ACC112 (cell line): Measurements from ENCODE around the gene PROSER2.

Source experiments
- H2AFZ ChIP-seq: fragments of 200-600 bp; sonication (generic); one replicate; pipeline ENCODE4 v1.6.0; 2017; ENCODE audit warnings: antibody characterized with exemption, low read length; ENCODE audit not compliant: unreplicated experiment
- H3K27ac ChIP-seq: fragments of 200-600 bp; sonication (generic); 2 replicates; pipeline ENCODE4 v1.5.1; 2014; ENCODE audit warnings: low read depth, mild to moderate bottlenecking, antibody characterized with exemption, low read length, moderate library complexity
- H3K27me3 ChIP-seq: fragments of 200-600 bp; sonication (generic); 2 replicates; pipeline ENCODE4 v1.6.1; 2014; ENCODE audit warnings: mild to moderate bottlenecking, antibody characterized with exemption, low read length, moderate library complexity, mixed read lengths; ENCODE audit not compliant: insufficient read depth
- H3K36me3 ChIP-seq: fragments of 200-600 bp; sonication (generic); 2 replicates; pipeline ENCODE4 v1.6.1; 2016; ENCODE audit warnings: mild to moderate bottlenecking, antibody characterized with exemption, low read length, moderate library complexity, mixed read lengths; ENCODE audit not compliant: insufficient read depth
- H3K4me1 ChIP-seq: fragments of 200-600 bp; sonication (generic); one replicate; pipeline ENCODE4 v1.6.1; 2016; ENCODE audit warnings: low read length, mixed read lengths; ENCODE audit not compliant: insufficient read depth, unreplicated experiment, control insufficient read depth
- H3K4me3 ChIP-seq: fragments of 200-600 bp; sonication (generic); 2 replicates; pipeline ENCODE4 v1.5.1; 2014; ENCODE audit warnings: mild to moderate bottlenecking, low read depth, low read length
- H3K79me2 ChIP-seq: fragments of 200-600 bp; sonication (generic); one replicate; pipeline ENCODE4 v1.6.0; 2016; ENCODE audit warnings: low read length; ENCODE audit not compliant: control insufficient read depth, unreplicated experiment, insufficient read depth

PROSER2 gene

DNA sequence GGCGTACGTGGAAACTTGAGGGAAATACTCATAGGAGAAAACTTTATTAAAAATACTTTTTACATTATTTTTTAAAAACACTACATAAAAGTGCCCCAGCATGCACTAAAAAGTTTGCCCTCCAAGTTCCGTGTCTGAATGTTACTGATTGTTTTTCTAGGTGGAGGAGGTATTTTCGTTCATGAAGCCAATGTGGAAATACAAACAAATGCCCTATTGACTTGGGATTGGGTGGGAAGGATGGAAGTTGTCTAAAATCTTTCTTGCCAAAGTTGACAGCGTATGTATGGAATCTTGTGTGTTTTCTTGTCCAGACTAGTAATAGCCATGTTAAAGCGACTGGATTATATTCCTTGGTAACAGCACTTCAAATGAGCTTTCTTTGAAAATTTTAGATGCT, 1.2 kb downstream of the PROSER2 start:
- Histone ChIP-seq H3K4me3 (peak overlapping the region; percentile 86), H3K79me2 (no peaks in the 10 kb centered on the region), H2AFZ (peak overlapping the region; percentile 90), H3K27me3 (peaks cover 7% of the 10 kb centered on the region), H3K4me1 (peaks cover 10% of the 10 kb centered on the region), H3K36me3 (no peaks in the 10 kb centered on the region), H3K27ac (no peak overlapping the region)

DNA sequence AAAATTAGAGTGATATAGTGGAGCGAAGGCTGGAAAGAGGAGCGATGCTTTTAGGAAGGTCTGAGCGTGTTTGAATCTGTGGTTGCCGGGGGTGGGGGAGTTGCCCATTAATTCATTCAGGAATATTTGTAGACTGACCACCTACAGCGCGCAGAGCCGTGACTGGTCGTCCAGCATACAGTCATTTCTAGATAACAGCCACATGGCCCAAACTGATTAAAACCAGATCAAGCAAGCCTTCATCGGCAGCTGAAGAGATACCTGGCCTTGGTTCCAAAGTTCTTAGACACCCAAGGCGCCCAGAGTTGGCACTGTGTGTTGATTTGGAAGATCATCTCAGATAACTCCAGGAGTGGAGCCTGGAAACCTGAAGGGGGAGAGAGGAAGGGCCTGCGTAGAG, 1.7 kb downstream of the PROSER2 start:
- peaks cover 10% of the 10 kb centered on the region for H3K4me1 ChIP-seq
- H3K27ac ChIP-seq = no peak overlapping the region
- H3K4me3 ChIP-seq = peak overlapping the region; percentile 86
- no peaks in the 10 kb centered on the region for H3K36me3 ChIP-seq
- H3K79me2 ChIP-seq = no peaks in the 10 kb centered on the region
- no peak overlapping the region for H2AFZ ChIP-seq
- H3K27me3 ChIP-seq = peaks cover 7% of the 10 kb centered on the region

DNA sequence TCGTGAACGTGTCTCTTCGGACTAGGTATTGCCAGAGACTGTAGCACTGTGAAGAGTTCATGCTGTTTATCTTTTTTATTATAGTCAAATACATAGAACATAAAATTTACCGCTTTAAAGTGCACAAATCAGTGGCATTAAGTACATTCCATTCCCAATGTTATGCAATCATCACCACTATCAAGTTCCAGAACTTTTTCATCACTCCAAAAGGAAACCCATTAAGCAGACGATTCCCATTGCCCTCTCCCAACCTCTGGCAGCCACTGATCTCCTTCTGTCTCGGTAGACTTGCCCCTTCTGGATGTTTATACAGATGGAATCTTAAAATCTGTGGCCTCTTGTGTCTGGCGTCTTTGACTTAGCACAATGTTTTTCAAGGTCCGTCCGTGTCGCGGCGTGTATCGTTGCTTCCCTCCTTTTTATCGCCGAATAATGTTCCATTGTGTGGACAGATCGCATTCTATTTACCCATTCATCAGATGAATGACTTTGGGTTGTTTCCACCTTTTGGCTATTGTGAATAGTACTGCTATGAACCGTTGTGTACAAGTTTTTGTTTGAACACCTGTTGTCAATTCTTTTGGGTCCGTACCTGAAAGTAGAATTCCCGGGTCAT, 2.7 kb downstream of the PROSER2 start:
- H3K79me2 ChIP-seq = no peaks in the 10 kb centered on the region
- H3K36me3 ChIP-seq = no peaks in the 10 kb centered on the region
- H3K4me3 ChIP-seq = no peak overlapping the region

DNA sequence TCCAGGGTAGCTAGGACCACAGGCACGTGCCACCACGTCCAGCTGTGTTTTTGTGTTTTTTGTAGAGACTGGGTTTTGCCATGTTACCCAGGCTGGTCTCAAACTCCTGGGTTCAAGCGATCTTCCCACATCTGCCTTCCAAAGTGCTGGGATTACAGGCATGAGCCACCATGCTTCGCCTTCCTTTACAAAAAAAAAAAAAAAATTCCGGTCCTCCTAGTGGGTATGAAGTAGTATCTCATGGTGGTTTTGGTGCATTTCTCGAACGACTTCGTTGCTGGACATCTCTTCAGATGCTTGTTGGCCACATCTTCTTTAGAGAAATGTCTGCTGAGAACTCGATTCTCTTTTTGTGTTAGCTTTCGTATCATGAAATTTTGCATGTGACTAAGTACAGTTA, 3.9 kb downstream of the PROSER2 start:
- H3K4me3 ChIP-seq = no peak overlapping the region
- no peaks in the 10 kb centered on the region for H3K36me3 ChIP-seq
- H3K27ac ChIP-seq = no peak overlapping the region
- H3K79me2 ChIP-seq = no peaks in the 10 kb centered on the region
- H3K27me3 ChIP-seq = peaks cover 7% of the 10 kb centered on the region
- peaks cover 10% of the 10 kb centered on the region for H3K4me1 ChIP-seq
- no peak overlapping the region for H2AFZ ChIP-seq

More for the DNA sequence above, 2.7 kb downstream of the PROSER2 start:
- Histone ChIP-seq H3K27ac (no peak overlapping the region), H2AFZ (no peak overlapping the region), H3K27me3 (peaks cover 7% of the 10 kb centered on the region), H3K4me1 (peaks cover 10% of the 10 kb centered on the region)

DNA sequence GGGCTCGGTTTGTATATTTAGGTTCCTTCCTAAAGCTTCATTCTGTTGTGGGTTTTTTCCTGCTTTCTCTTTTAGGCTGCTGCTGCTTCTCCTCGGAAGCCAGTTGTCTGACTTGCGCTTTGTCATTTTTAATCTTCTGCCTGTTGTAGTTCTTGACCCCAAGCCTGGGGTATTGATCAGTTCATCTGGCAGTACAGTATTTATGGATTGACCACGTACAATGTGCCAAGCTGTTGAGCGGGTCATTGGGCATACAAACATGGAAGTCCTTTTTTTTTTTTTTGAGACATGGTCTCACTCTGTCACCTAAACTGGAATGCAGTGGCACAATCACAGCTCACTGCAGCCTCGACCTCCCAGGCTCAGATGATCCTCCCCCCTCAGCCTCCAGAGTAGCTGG, 4.3 kb downstream of the PROSER2 start:
- Histone ChIP-seq H3K4me1 (peaks cover 10% of the 10 kb centered on the region), H2AFZ (no peak overlapping the region), H3K27ac (no peak overlapping the region), H3K27me3 (peaks cover 7% of the 10 kb centered on the region), H3K36me3 (no peaks in the 10 kb centered on the region), H3K4me3 (no peak overlapping the region), H3K79me2 (no peaks in the 10 kb centered on the region)

DNA sequence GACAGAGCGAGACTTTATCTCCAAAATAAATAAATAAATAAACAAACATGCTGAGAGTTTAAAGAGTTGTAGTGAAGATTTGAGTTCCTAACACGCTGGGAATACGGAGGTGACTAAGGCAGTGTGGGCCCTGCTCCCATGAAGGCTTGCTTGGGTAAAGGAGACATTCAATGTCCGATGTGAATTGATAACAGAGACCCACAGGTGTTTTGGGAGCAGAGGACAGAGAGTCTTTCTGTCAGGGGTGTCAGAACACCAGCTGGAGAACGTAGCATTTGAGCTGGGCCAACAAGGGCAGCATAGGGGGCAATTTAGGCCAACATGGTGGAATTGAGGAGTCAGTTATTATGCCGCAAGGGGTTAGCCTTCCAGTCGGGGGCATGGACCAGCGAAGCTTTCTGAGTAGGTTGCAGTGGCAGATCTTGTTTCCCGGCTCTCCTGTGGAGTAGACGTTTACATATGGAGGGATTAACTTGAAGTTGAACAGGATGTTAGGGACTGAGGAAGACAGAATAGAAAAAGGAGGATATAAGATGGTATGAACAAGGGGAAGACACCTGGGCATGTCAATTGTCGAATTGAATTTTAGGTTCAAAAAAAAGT, 5.6 kb downstream of the PROSER2 start:
- Histone ChIP-seq H3K27me3 (peaks cover 3% of the 10 kb centered on the region), H3K79me2 (no peaks in the 10 kb centered on the region), H2AFZ (no peak overlapping the region), H3K4me1 (peaks cover 10% of the 10 kb centered on the region), H3K36me3 (no peaks in the 10 kb centered on the region), H3K4me3 (no peak overlapping the region), H3K27ac (no peak overlapping the region)

DNA sequence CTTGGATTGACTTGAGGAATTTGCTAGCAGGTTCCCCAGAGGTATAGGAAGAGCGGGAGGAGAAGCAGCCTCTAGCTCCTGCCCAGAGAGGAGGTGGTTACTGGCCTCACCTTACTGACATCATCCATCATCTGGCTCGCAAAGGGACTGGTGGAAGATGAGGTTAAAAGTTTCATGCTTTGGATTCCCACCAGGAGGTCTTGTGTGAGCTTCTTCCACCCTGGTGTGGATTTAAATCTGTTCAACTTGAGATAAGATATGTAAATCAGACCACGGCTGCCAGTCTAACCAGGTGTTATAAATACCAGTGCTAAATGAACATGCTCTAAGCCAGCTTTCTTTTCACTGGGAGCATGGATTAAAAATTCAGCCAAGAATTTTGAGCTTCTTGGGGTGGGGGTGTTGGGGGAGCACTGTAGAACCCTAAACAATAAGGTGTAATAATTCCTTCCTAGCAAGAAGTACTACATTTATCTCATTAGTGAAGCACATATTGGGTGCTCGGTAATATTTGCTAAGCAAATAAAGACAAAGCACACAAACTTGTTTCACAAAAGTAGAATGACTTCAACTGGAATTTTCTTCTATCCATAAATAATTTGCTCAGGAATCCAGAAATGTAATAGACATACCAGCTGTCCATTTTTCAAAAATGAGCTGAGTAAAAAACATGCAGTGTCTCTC, 7.8 kb downstream of the PROSER2 start:
- Histone ChIP-seq H3K27ac (no peak overlapping the region), H2AFZ (peak overlapping the region; percentile 5)

DNA sequence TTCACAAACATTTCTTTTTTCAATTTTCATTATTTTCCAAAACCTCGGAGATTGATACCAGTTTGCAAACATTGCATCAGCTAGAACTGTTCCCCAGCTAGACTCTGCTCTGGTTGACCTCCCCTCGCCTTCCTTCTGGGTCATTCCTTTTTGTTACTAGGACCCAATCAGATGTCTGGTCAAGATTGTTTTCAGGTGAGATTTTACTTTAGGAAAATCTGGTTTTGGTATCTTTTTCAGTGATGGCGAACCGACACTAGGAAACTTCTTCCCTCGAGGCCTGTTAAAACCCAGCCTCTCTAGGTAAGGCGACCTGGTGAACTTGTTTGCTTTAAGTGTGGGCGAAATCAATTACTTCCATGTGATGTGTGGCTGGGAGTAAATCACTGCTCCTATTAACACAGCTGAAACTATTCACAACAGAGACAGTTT, 8.4 kb downstream of the PROSER2 start:
- Histone ChIP-seq H2AFZ (peak overlapping the region; percentile 5), H3K27me3 (no peaks in the 10 kb centered on the region), H3K79me2 (no peaks in the 10 kb centered on the region), H3K36me3 (no peaks in the 10 kb centered on the region), H3K27ac (no peak overlapping the region), H3K4me3 (no peak overlapping the region), H3K4me1 (no peaks in the 10 kb centered on the region)

More for the DNA sequence above, 7.8 kb downstream of the PROSER2 start:
- H3K79me2 ChIP-seq = no peaks in the 10 kb centered on the region
- H3K4me3 ChIP-seq = no peak overlapping the region
- no peaks in the 10 kb centered on the region for H3K36me3 ChIP-seq
- no peaks in the 10 kb centered on the region for H3K4me1 ChIP-seq
- no peaks in the 10 kb centered on the region for H3K27me3 ChIP-seq

DNA sequence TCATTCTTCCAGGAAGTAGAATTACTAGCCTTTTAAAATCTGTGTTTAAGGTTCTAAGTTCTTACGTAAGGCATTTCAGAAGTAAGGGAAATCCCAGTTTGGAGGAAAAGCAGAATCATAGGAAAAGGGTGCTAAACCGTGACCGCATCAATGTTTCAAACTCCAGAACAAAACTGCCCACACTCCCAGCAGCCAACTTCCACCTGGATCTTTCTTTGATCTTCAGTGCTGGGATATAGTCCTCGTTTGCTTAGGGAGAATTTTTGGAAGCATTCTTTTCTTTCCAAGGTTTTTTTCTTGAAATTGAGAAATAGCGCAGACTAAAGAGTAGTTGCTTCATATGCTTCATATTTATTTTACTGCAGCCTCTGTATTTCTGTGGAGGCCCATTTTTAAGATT, 8.9 kb downstream of the PROSER2 start:
- H3K27me3 ChIP-seq = no peaks in the 10 kb centered on the region
- H3K36me3 ChIP-seq = no peaks in the 10 kb centered on the region
- H3K79me2 ChIP-seq = no peaks in the 10 kb centered on the region
- no peak overlapping the region for H2AFZ ChIP-seq
- no peak overlapping the region for H3K27ac ChIP-seq
- H3K4me3 ChIP-seq = no peak overlapping the region
- H3K4me1 ChIP-seq = no peaks in the 10 kb centered on the region

DNA sequence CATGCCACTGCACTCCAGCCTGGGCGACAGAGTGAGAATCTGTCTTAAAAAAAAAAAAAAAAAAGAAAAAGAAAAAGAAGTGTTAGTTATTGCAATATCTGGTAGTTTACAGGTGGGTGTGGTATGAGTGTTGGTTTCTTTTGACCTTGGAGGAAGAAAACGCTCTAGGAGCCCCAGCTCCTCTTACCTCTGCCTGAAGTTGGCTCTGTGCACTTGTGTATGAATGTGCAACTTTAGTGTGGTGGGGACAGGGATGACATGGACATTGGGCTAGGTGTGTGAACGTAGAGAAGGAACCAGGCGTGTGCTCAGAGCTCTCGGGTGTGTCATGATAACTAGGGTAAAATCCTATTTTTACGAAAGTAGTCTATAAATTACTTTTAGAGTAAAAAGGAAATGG, 11.9 kb downstream of the PROSER2 start:
- Histone ChIP-seq H3K27me3 (no peaks in the 10 kb centered on the region), H3K4me1 (no peaks in the 10 kb centered on the region), H3K79me2 (no peaks in the 10 kb centered on the region), H3K36me3 (no peaks in the 10 kb centered on the region), H3K4me3 (no peak overlapping the region), H3K27ac (no peak overlapping the region), H2AFZ (no peak overlapping the region)

DNA sequence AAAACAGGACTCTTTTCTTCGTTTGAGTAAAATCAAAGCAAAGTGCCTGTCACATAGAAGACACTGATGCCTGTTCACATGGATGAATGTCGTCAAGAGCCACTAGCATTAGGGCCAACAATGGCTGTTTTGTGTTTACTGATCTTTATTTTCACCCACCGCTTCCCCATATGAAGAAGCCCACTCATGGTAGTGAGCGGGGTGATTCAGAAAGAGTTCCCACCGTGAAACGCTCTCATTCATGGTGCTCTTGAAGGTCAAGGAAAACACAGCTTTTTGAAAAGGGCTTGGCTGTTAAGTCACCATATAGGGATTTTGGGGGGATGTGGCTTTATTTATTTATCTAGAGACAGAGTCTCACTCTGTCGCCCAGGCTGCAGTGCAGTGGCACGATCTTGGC, 12.5 kb downstream of the PROSER2 start:
- Histone ChIP-seq H2AFZ (no peak overlapping the region), H3K4me1 (no peaks in the 10 kb centered on the region), H3K27me3 (no peaks in the 10 kb centered on the region), H3K4me3 (no peak overlapping the region), H3K79me2 (no peaks in the 10 kb centered on the region), H3K27ac (no peak overlapping the region), H3K36me3 (no peaks in the 10 kb centered on the region)
